ENCODE results near the gene DCLK2.

DNA sequence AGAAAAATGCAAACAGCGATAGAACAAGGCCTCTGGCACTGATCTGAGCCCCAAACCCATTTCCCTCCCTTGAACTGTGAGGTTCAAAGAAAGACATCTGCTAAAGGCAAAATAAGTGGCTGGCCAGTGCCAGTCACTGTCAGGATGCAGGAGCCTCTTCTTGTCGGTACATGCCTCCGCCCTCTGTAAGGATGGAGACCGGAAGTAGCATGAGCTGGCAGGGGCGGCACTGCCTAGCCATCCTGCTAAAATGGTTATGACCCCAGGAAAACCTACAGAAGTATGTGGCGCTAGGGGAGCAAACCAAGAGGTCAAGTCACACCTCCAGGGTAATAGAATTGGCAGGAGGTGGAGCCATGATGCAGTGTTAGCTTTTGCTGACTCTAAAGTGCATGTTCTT, 180.3 kb downstream of the DCLK2 start:
- TF ChIP-seq, protein P1, sequence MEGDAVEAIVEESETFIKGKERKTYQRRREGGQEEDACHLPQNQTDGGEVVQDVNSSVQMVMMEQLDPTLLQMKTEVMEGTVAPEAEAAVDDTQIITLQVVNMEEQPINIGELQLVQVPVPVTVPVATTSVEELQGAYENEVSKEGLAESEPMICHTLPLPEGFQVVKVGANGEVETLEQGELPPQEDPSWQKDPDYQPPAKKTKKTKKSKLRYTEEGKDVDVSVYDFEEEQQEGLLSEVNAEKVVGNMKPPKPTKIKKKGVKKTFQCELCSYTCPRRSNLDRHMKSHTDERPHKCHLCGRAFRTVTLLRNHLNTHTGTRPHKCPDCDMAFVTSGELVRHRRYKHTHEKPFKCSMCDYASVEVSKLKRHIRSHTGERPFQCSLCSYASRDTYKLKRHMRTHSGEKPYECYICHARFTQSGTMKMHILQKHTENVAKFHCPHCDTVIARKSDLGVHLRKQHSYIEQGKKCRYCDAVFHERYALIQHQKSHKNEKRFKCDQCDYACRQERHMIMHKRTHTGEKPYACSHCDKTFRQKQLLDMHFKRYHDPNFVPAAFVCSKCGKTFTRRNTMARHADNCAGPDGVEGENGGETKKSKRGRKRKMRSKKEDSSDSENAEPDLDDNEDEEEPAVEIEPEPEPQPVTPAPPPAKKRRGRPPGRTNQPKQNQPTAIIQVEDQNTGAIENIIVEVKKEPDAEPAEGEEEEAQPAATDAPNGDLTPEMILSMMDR (IDR thresholded peaks at IDR 0.05 in 2 of 3, conservative IDR thresholded peaks at IDR 0.05 in 1 of 3; ENCODE audit: borderline replicate concordance in 1 of 3, insufficient read depth in 1 of 3, low read depth in 2 of 3, low read length in 2 of 3): no peak
- TF ChIP-seq POLR2AphosphoS5 (IDR thresholded peaks at IDR 0.05; ENCODE audit: low read depth, low read length) (no peak), POLR2A (IDR thresholded peaks at IDR 0.05; ENCODE audit: borderline replicate concordance, extremely low read depth, insufficient read depth, insufficient read length) (no peak)
- TF ChIP-seq, protein P2, sequence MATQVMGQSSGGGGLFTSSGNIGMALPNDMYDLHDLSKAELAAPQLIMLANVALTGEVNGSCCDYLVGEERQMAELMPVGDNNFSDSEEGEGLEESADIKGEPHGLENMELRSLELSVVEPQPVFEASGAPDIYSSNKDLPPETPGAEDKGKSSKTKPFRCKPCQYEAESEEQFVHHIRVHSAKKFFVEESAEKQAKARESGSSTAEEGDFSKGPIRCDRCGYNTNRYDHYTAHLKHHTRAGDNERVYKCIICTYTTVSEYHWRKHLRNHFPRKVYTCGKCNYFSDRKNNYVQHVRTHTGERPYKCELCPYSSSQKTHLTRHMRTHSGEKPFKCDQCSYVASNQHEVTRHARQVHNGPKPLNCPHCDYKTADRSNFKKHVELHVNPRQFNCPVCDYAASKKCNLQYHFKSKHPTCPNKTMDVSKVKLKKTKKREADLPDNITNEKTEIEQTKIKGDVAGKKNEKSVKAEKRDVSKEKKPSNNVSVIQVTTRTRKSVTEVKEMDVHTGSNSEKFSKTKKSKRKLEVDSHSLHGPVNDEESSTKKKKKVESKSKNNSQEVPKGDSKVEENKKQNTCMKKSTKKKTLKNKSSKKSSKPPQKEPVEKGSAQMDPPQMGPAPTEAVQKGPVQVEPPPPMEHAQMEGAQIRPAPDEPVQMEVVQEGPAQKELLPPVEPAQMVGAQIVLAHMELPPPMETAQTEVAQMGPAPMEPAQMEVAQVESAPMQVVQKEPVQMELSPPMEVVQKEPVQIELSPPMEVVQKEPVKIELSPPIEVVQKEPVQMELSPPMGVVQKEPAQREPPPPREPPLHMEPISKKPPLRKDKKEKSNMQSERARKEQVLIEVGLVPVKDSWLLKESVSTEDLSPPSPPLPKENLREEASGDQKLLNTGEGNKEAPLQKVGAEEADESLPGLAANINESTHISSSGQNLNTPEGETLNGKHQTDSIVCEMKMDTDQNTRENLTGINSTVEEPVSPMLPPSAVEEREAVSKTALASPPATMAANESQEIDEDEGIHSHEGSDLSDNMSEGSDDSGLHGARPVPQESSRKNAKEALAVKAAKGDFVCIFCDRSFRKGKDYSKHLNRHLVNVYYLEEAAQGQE (IDR thresholded peaks at IDR 0.05; ENCODE audit: low read depth): no peak

Measured in HCT116 (cell line).